Esophagus muscularis mucosa (tissue), 3 donors: ENCODE data around the gene TANGO2.

Experiments
- POLR2A ChIP-seq: fragments of 450-650 bp; IDR thresholded peaks from one replicate; pipeline ENCODE4 v1.6.1; 2017; ENCODE audit warnings: antibody characterized with exemption, moderate library complexity, mild to moderate bottlenecking, low read depth
- POLR2AphosphoS5 ChIP-seq, 2 donors: sonication (generic); formaldehyde crosslinking; IDR thresholded peaks; one replicate each; pipeline ENCODE4 v1.6.1; 2017; ENCODE audit warnings: antibody characterized with exemption in 2 of 2
- TF ChIP-seq, protein P1 (sequence below), 3 experiments: fragments of 200-600 bp in 2 of 3; fragments of 450-650 bp in 1 of 3; sonication (generic) in 2 of 3; IDR thresholded peaks; one replicate each; pipeline ENCODE4 v1.5.1; 2017 to 2019; ENCODE audit warnings: antibody characterized with exemption in 3 of 3, mild to moderate bottlenecking in 2 of 3, moderate library complexity in 1 of 3

DNA sequence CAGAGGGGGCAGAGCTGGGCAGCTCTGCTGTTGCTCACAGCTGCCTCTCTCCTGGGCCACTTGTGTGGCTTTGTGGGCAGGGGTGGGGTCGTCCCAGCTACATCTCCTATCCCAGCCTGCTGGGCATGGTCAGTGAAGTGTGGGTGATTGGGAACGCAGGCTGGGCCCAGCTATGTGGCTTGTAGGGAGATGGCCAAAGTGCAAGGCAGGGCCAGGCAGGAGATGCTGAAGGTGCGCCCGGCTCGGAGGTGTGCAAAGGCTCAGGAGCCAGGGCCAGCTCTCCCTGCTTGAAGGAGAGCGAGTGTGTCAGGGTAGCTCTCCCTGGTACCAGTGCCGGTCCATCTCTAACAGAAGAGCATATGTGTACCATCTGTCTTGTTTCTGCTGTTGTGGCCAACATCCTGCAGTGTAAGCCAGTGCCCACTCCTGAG is 86.6 kb downstream of the TANGO2 start:
- no peak for TF ChIP-seq POLR2AphosphoS5 (IDR thresholded peaks at IDR 0.05)
- TF ChIP-seq POLR2A, result no peak
- TF ChIP-seq, protein P1, sequence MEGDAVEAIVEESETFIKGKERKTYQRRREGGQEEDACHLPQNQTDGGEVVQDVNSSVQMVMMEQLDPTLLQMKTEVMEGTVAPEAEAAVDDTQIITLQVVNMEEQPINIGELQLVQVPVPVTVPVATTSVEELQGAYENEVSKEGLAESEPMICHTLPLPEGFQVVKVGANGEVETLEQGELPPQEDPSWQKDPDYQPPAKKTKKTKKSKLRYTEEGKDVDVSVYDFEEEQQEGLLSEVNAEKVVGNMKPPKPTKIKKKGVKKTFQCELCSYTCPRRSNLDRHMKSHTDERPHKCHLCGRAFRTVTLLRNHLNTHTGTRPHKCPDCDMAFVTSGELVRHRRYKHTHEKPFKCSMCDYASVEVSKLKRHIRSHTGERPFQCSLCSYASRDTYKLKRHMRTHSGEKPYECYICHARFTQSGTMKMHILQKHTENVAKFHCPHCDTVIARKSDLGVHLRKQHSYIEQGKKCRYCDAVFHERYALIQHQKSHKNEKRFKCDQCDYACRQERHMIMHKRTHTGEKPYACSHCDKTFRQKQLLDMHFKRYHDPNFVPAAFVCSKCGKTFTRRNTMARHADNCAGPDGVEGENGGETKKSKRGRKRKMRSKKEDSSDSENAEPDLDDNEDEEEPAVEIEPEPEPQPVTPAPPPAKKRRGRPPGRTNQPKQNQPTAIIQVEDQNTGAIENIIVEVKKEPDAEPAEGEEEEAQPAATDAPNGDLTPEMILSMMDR (IDR thresholded peaks at IDR 0.05), result no peak
